Activated CD4-positive, alpha-beta T cell treated with anti-CD3 and anti-CD28 coated beads for 1 hour (primary cell): ENCODE data around the gene OLFM2.

ENCODE experiments used
- DNase-seq: peaks from one replicate; pipeline ENCODE4 v3.0.0-alpha.2; 2020

The OLFM2 gene

DNA sequence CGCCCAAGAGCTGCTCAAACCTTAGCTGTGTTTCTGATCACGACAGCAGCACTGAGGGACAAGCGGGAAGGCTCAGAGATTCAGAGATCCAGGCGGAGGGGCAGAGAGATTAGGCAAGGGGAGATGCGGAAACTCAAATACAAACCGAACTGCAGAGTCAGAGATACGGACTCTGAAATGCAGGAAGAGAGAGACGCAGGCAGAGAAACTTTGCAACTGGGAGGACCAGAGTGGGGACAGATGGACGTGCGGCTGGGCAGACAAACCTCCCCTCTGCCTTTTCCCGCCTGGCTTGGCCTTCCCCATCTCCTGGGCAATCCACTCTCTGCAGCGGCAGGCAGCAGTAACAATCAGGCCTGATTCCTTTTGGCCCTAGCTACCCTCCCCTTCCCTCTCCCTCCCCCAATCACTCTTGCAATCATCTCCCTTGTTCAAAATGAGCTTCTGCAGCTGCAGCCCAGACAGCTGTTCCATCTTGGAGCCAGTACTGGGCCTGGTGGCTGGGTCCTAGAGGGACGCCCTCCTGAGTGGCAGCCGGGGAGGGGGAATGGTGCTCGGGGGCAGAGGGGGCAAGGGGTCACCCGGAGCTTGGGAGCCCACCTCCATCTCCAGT lies 29.7 kb downstream of the OLFM2 start:
- no peak for DNase-seq

DNA sequence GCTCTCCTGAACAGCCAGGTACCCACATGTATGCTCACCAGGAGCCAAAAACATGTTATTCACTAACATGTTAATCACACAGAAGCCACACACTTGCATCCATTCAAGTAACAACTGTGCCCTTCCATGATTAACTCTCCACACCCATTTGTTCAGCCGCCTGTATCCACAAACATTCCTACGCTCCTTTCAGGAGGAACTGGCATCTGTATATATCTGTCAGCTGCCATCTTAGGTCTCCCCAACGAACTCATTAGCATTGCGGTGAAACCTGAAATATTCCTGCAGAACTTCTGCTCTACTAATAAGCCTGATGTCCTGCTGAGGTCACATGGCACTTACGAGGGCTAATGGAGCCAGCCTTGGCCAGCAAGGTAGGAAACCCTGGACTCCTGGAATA lies 33.0 kb downstream of the OLFM2 start:
- DNase-seq = no peak

DNA sequence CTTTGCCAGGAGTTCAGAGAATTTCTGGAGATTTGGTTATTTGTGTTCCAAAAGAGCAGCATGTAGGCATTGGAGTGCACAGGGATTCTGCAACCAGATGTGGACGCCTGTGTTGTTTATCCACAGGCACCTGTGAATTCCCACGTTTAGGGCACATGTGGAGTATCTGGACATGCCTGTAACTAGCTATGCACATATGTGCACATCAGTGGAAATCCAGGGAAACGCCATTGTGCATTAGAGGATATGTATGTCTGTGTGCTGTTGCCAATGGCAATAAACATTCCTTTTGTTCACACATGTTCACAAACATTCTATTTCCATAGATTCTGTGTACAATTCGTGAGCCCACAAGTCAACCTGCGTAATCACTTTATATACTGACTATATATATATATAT lies 34.7 kb downstream of the OLFM2 start:
- no peak for DNase-seq

DNA sequence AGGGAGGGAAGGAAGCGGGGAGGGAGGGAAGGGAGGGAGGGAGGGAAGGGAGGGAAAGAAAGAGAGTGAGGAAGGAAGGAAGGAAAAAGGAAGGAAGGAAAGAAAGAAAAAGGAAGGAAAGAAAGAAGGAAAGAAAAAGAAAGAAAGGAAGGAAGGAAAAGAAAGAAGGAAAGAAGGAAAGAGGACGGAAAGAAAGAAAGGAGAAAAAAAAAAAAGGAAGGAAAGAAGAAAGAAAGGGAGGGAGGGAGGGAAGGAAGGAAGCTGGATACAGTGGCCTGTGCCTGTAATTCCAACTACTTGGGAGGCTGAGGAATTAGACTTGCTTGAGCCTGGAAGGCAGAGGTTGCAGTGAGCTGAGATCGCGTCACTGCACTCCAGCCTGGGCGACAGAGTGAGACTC lies 35.3 kb downstream of the OLFM2 start:
- DNase-seq = no peak

DNA sequence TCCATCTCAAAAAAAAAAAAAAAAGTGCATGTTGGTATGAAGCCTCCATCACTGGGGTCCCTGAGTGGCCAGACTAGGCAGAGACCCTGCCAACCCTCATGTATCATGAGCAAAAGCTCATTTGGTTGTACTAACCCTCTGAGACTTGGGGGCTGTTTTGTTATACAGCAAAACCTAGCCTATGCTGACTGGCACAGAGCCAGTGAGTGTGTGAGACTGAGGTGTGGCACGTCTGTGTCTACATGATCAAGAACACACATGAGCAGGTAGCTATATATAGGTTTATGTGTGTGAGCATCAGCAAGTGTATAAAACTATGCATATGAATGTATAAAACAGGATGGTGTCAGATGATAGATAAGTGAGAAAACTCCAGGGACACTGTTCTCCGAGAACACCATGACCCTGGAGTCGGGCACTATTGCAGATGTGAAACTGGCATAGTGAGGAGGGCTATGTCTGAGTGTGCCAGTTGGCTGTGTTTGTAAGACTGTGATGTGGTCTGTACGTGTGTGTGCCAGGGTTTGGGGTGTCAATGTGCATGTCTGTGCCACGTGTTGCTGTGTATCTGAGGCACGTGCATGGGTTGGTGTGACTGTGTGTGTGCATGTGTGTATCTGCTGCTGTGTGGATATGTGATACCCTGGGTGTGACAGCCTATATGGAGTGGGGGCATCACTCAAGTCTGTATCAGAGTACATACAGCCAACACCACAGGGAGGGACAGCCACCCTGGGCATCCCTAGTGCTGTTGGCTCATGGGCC lies 44.5 kb downstream of the OLFM2 start:
- DNase-seq = no peak

DNA sequence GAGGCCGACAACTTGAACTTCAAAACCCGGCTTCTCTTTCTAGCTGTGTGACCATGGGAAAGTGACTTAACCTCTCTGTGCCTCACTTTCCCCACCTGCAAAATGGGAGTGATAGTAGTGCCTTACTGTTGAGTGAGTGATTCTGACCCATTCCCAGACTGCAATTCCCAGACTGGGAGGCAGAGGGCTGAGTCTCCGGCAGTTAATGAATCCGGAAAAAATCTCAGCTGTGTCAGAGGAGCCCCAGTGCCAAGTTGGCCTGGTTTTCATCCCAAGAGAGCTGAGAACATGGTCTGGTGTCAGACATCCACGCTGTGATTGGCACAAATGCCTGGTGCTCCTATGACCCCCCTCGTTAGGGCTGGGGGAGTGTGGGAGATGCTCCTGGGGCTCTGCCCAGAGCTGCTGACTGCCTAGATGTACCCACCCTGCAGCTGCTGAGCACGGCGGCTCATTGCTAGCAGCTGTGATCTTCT lies 51.2 kb downstream of the OLFM2 start:
- no peak for DNase-seq

DNA sequence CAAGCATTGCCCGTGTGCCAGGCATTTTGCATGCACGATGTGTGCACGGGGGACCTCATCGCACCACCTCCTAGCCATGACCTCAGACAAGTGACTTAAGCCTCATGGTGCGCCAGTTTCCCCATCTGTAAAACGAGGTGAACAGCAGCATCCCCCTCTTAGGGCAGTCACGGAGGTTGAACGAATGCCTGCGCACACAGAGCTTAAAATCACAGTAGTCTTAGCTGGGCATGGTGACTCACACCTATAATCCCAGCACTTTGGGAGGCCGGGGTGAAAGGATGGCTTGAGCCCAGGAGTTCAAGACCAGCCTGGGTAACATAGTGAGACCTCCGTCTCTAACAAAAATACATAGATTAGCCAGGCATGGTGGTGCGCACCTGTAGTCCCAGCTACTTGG lies 52.6 kb downstream of the OLFM2 start:
- DNase-seq = no peak

DNA sequence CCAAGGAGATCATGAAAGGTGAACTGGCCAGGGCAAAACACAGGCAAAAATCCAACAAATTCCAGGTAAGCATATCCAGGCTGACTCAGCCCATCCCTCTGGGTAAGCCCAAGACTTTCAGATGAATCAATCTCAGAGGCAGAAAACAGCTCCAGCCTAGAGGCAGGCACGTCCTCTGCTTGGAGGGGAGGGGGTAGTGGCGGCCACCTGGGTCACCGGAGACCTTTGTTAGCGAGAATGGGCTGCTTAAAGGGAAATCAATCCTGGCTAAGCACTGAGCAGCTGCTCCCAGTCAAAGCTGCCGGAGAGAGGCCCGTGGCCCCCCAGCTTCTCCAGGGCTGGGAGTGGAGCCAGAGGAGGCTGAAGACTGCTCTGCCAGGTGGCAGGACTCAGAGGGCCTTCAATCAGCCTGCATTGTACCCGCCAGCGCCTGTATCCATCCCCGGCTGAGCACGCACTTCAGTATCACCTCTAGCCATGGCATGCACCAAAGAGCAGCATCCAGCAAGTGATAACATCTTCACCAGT lies 53.0 kb downstream of the OLFM2 start:
- no peak for DNase-seq

DNA sequence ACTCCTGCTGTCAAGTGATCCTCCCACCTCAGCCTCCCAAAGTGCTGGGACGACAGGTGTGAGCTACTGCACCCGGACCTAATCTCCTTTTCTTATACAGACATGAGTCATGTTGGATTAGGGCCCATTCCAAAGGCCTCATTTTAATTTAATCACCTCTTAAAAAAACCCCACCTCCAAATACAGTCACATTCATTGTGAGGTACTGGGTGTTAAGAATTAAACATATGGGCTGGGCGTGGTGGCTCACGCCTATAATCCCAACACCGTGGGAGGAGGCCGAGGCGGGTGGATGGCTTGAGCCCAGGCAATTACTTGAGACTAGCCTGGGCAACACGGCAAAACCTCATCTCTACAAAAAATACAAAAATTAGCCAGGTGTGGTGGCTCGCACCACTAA lies 54.6 kb downstream of the OLFM2 start:
- DNase-seq = no peak

DNA sequence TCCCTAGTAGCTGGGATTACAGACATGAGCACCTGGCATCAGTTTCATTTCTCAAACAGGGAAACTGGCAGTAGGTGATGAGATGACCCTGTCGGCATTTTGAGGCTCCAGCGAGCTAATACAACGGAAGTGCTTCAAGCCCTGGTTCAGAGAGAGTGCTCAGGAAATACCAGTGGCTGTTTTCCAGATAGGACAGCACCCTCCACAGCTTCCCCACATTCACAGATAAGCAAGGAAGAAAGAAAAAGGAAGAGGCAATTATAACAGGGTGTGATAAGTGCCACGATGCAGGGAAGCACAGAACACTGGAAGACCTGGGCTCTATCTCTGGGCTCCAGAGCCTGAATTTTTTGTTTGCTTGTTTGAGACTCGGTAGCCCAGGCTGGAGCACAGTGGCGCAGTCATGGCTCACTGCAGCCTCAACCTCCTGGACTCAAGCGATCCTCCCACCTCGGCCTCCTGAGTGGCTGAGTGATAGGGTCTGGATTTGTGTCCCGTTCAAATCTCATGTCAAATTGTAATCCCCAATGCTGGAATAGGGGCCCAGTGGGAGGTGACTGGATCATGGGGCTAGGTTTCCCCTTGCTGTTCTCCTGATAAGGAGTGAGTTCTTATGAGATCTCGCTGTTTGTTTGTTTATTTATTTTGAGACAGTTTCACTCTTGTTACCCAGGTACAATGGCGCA lies 57.7 kb downstream of the OLFM2 start:
- DNase-seq = no peak

DNA sequence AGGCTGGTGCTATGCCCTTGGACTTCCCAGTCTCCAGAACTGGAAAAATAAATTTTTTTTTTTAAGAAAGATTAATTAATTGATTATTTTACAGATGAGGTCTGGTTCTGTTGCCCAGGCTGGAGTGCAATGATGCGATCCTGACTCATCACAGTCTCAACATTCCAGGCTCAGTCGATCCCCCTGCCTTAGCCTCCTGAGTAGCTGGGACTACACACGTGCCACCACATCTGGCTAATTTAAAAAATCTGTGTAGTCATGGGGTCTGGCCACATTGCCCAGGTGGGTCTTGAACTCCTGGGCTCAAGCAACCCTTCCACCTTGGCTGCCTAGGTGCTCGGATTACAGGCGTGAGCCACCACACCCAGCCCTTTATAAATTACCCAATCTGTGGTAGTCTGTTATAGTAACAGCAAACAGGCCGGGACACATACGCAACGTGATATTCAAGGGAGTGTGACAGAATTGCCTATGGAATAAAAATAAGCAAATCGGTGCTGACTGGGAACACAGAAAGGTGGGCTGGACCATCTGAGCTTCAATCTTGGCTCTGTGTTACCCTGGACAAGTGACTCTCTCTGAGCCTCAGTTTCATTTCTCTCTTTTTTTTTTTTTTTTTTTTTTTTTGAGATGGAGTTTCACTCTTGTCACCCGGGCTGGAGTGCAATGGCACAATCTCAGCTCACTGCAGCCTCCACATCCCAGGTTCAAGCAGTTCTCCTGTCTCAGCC lies 58.4 kb downstream of the OLFM2 start:
- DNase-seq = no peak

DNA sequence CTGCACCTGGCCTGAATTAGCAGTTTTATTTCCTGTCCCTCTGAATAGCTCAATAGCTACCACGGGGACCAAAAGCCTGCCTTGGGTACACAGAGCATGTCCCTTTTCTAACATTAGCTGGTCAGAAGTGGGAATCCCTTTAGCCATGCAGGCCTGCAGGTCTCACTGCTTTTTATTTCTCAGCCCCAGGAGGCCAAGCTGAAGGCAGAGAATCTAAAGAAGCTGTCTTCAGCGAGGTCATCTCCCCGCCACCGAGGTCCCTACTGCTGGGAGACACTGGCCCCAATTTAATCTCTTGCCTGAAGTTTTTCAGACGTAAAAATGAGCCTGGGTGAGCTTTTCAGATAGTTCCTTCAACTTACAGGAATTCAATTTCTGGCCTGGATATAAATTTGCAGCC lies 60.5 kb downstream of the OLFM2 start:
- DNase-seq = no peak

DNA sequence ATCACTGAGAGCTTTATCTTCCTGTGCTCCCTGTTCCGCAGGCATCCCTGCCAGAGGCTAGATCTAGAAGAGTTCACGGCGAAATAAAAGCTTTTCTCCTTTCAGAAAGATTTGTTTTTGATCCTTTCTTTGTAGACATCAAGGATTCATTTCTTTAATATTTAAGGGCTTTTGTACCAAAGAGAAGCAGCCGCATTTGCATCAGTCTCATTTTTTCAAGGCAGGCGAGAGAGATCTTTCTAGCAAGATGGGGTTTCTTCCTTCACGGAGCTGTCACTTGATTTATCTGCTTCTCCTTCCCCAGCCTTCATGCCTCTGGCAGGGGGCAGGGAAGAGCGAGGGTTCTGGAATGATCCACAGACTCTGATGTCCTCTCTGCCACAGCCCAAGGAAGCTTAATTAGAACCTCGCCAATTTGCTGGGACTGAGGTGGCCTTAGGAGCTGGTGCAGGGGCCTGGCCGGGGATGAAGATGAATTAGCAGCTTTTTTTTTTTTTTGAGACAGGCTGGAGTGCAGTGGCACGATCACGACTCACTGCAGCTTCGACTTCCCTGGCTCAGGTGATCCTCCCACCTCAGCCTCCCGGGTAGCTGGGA lies 61.2 kb downstream of the OLFM2 start:
- DNase-seq = no peak

DNA sequence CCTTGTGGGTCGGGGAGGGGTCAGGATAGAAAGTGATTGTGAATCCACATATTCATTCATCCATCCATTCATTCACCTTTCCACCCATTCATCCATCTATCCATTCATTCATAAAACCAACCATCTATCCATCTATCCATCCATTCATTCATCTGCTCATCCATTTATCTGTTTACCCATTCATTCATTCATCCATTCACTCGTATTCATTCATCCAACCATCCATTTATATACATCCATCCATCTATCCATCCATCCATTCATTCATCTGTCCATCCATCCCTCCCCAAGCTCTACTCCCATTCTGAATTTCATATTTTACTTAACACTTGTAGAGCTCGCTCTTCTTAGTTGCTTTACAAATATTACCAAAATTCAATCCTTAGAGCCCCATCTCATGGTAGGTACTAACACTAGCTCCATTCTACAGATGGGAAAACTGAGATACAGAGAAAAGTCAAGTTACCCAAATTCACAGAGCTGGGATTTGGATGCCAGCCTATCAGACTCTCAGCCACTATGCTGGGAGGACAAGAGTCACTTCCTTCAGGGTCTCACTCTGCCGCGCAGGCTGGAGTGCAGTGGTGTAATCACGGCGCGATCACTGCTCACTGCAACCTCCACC lies 63.6 kb downstream of the OLFM2 start:
- no peak for DNase-seq

DNA sequence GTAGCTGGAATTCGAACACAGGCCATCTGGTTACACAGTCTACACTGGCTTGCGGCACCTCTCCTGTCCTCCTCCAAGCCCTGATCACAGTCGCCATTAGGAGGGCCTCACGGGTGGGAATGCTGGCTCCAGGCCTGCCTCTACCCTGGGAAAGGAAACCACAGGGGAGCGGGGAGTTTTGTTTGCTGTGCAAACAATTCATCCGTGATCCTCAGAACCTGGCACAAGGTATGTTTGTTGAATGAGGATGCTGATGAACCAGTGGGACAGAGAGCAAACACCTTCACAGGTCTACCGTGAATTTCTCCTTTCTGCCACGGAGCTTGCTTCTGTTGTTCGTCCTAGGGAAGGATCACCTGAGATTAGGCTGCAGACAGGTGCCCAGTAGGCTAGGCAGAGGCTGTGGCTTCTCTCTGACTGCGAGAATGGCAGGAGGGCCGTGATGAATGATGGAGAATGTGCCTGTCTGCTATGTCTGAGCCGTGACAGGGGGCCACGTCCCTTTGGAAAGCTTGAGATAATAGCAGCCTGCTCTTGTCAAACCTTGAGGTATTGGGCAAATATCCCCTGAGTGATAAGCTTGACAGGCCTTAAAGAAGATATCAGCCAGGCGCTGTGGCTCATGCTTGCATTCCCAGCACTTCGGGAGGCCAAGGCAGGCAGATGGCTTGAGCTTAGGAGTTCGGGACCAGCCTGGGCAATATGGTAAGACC lies 64.5 kb downstream of the OLFM2 start:
- no peak for DNase-seq

DNA sequence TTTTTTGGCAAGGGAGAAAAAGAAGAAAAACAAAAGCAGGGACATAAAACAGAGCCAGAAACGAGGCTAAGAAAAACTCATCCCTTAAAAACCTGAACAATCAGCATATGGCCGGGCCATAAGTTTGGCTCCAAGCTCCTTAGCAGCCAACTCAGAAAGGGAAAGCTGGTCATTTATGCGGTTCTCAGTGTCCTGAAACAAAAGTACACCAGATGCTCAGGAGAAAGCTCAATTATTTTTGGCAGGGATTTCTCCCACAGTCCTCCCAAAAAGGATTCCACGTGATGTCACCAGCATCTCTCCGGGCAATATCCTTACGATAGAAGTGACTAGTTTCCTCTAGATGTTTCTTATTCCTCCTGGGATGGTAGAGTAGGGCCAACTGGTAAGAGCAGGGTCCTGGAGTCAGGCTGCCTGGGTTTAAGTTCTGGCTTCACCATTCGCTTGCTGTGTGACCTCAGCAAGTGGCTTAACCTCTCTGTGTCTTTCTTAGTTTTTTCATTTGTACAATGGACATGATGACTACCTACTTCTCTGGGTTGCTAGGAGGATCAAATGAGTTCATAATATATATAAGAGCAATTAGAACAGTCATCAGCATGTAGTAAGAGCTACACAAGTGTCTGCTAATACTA lies 67.2 kb downstream of the OLFM2 start:
- DNase-seq = no peak

DNA sequence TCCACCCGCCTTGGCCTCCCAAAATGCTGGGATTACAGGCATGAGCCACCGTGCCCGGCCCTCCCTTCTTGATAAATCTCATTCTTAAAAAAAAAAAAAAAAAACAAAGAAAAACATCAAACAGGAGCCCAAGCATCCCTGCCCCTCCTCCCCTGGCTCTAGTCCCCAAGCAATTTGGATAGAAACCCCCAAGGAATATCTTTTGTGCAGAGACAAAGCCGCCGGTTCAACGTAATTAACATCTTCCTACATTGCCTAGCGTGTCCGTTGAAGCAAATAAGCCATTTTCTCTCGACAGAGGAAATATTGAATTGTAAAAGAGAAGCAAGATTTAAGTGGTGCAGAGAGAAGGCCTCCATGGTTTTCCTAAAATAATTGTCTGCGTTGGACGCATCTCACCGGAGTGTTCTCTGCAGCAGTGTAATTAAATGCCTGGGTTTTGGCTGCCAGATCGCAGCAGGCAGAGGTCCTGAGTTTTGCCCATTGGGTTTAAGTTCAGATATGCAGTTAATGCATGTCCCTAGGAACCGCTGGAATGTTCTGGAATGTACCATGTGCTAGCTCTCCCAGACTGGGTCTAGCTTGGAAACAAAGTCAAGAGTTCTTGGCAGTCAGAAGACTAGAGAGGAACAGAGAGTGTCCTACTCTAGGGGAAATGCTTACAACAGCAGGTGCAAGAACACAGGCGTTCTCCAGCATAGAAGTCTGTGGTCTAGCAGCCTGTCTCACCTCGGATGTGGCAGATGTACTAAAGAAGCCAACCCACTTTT lies 70.4 kb downstream of the OLFM2 start:
- no peak for DNase-seq

DNA sequence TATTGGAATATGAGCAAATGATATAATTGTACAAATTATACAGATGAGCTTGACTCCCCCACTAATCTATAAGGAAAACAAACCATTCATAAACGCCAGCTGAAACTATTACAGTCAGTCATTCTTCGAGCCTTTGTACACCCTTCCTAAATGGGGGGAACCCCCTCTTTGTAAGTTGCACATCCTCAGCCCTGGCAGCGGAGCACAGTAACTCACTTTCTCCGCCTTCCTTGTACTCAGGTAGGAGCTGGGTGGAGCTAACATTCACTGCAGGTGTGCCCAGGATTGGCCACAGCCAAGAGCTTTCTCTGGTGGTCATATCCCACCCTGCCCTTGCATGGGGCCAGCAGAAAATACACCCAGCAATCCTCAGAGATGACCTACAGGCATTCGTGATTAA lies 72.6 kb downstream of the OLFM2 start:
- no peak for DNase-seq

DNA sequence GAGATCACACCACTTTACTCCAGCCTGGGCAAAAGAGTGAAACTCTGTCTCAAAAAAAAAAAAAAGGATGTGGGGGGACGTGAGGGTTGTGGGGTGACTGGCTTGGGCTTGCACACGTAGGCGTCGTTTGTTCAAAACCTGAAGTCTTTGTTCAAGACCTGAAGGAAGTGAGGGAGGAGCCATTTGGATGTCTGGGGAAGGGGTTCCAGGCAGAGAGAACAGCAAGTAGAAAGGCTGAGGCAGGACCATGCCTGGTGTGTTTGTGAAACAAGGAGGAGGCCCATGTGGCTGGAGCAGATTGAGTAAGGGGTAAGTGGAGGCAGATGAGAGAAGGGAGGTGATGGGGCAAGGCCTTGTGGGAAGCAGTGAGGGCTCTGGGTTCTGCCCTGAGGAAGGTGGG lies 73.4 kb downstream of the OLFM2 start:
- no peak for DNase-seq

DNA sequence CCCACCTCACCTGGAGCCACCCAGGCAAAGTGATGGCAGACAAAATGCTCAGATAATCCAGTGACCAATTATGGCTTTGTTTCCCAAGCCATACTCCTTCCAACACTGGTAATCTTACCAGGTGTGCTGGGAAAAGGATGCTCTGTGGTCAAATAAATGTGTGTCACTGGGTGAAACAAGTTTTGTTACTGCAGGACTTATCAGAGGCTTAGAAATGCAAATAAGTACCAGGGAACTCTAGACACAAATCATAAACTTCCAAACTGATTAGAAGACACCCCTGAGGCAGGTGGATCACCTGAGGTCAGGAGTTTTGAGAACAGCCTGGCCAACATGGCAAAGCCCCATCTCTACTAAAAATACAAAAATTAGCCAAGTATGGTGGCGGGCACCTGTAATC lies 74.8 kb downstream of the OLFM2 start:
- no peak for DNase-seq
